ENCODE measurements around the gene SLC35C1. TPM values are rescaled to one million over a fixed set of nuclear protein-coding genes. Genes with fewer than 3 reads are reported as not detected.
"Not testable (repeated sequence)": the region's sequence is repeated elsewhere in the genome, so short reads cannot be mapped to it uniquely, and the experiment has no call there.

Gene SLC35C1
- total and polyA plus RNA-seq, 4 donors, result 6.5 to 11.8 (median 10.5) TPM

DNA sequence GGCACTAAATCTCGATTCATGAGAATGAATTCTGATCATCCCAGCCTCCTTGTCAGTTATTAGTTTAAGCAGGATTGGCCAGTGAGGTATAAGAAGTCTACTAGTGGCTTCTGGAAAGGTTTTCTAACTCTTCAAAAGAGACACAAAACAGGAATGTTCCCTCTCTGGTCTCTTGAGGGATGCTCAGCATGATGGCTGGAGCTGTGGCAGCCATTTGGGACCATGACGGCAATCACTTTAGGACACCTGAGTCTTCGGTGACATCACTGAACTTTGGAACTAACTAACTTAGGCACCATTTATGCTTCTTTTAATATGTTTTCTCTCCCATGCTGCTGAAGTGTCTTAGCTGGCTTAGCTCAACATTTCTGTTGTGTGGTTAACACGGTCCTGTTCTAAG is 22.2 kb downstream of the SLC35C1 start:
- H3K27ac ChIP-seq (ENCODE audit: low read depth in 1 of 2, low read length in 2 of 2), result no peak overlapping the region
- ATAC-seq (ENCODE audit: low FRiP score) (no peak), DNase-seq (no peak)
- H3K27me3 ChIP-seq (ENCODE audit: control insufficient read depth in 1 of 2, insufficient read depth in 2 of 2, low read length in 1 of 2), result no peaks in the 10 kb centered on the region
- H3K4me1 ChIP-seq (ENCODE audit: control insufficient read depth in 1 of 2, insufficient read depth in 2 of 2, low read length in 2 of 2), result no peaks in the 10 kb centered on the region
- WGBS, 2 donors, result 94 to 96% methylated on average over 4 of the region's 4 CpGs
- H3K9me3 ChIP-seq (ENCODE audit: control insufficient read depth, low read length), result peaks cover 2% of the 10 kb centered on the region
- no peak overlapping the region for H3K4me3 ChIP-seq (ENCODE audit: low read length in 2 of 2)
- no peaks in the 10 kb centered on the region for H3K36me3 ChIP-seq (ENCODE audit: control insufficient read depth in 1 of 2, insufficient read depth in 2 of 2, low read length in 1 of 2)
- intact Hi-C loops (cut with DNase I), result no loop called here

DNA sequence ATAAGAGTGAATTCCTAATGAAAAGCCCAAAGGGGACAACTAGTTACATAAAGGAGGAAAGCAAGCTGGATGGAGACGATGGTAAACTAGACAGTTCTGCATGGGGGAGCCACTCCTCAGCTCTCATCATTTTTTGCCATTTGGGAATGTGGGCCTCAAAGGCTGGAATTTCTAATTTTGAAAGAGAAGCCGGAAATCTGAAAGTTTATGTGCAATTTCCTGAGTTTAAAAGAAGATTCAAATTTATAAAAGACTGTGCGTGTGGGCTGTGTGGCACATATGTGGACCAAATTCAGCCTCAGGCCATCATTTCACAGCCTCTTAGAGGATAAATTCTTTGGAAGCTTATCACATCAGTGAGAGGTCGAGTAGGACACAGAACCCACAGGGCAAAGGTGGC is 24.0 kb downstream of the SLC35C1 start:
- no peaks in the 10 kb centered on the region for H3K27me3 ChIP-seq (ENCODE audit: control insufficient read depth in 1 of 2, insufficient read depth in 2 of 2, low read length in 1 of 2)
- intact Hi-C loops (cut with DNase I), result no loop called here
- H3K27ac ChIP-seq (ENCODE audit: low read depth in 1 of 2, low read length in 2 of 2), result no peak overlapping the region
- 80 to 84% methylated on average over 4 of the region's 4 CpGs for WGBS, 2 donors
- peaks cover 2% of the 10 kb centered on the region for H3K9me3 ChIP-seq (ENCODE audit: control insufficient read depth, low read length)
- ATAC-seq (ENCODE audit: low FRiP score) (no peak), DNase-seq (peak in 1 of 2 donors; percentile 5)
- no peaks in the 10 kb centered on the region for H3K36me3 ChIP-seq (ENCODE audit: control insufficient read depth in 1 of 2, insufficient read depth in 2 of 2, low read length in 1 of 2)
- H3K4me1 ChIP-seq (ENCODE audit: control insufficient read depth in 1 of 2, insufficient read depth in 2 of 2, low read length in 2 of 2), result no peaks in the 10 kb centered on the region
- no peak overlapping the region for H3K4me3 ChIP-seq (ENCODE audit: low read length in 2 of 2)

DNA sequence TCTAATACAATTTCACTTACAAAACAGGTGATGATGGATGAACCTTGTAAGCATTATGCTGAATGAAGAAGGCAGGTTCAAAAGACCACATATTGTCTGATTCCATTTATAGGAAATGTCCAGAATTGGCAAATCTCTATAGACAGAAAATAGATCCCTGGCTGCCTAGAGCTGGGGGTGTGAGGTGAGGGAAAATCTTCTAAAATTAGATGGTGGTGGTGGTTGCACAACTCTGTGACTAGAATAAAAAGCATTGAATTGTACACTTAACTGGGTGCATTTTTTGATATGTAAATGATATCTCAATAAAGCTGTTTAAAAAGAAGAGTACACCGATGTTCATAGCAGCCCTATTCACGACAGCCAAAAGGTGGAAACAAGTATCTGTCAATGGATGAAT is 25.6 kb downstream of the SLC35C1 start:
- H3K4me3 ChIP-seq (ENCODE audit: low read length in 2 of 2), result no peak overlapping the region
- intact Hi-C loops (cut with DNase I), result no loop called here
- H3K27me3 ChIP-seq (ENCODE audit: control insufficient read depth in 1 of 2, insufficient read depth in 2 of 2, low read length in 1 of 2), result no peaks in the 10 kb centered on the region
- H3K27ac ChIP-seq (ENCODE audit: low read depth in 1 of 2, low read length in 2 of 2), result no peak overlapping the region
- H3K4me1 ChIP-seq (ENCODE audit: control insufficient read depth in 1 of 2, insufficient read depth in 2 of 2, low read length in 2 of 2), result no peaks in the 10 kb centered on the region
- H3K36me3 ChIP-seq (ENCODE audit: control insufficient read depth in 1 of 2, insufficient read depth in 2 of 2, low read length in 1 of 2), result no peaks in the 10 kb centered on the region
- peaks cover 2% of the 10 kb centered on the region for H3K9me3 ChIP-seq (ENCODE audit: control insufficient read depth, low read length)
- DNase-seq (no peak), ATAC-seq (ENCODE audit: low FRiP score) (no peak)
- 94% methylated on average over 2 of the region's 2 CpGs for WGBS, 2 donors

DNA sequence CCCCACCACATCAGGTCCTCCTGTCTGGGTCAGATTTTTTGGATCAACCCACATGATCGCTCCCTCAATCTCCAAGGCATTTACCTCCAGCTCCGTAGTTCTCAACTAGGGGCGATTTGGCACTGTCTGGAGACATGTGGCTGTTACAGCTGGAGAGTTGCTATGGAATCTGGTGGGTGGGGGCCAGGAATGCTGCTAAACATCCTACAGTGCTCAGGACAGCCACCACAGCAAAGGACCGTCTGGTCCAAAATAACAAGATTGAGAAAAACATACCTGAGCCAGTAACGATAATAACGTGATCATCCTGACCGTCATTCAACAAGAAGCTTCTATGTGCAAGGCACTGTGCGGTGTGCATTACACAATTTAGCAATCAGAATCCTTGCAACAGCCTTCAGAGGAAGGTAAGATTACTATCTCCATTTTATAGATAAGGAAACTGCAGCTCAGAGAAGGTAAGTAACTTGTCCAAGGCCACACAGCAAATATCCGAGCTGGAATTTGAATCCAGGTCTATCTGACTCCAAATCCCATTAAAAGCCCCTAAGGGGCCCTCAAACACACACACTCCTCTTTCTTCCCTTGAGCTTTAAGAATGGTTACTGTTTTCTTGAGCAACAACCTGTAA is 28.0 kb downstream of the SLC35C1 start:
- 77 to 81% methylated on average over 9 of the region's 9 CpGs for WGBS, 2 donors
- ATAC-seq (ENCODE audit: low FRiP score) (no peak), DNase-seq (no peak)
- Histone ChIP-seq H3K36me3 (ENCODE audit: control insufficient read depth in 1 of 2, insufficient read depth in 2 of 2, low read length in 1 of 2) (no peaks in the 10 kb centered on the region), H3K27ac (ENCODE audit: low read depth in 1 of 2, low read length in 2 of 2) (no peak overlapping the region), H3K4me3 (ENCODE audit: low read length in 2 of 2) (no peak overlapping the region), H3K9me3 (ENCODE audit: control insufficient read depth, low read length) (no peaks in the 10 kb centered on the region), H3K4me1 (ENCODE audit: control insufficient read depth in 1 of 2, insufficient read depth in 2 of 2, low read length in 2 of 2) (no peaks in the 10 kb centered on the region), H3K27me3 (ENCODE audit: control insufficient read depth in 1 of 2, insufficient read depth in 2 of 2, low read length in 1 of 2) (no peaks in the 10 kb centered on the region)
- intact Hi-C loops (cut with DNase I), result no loop called here

DNA sequence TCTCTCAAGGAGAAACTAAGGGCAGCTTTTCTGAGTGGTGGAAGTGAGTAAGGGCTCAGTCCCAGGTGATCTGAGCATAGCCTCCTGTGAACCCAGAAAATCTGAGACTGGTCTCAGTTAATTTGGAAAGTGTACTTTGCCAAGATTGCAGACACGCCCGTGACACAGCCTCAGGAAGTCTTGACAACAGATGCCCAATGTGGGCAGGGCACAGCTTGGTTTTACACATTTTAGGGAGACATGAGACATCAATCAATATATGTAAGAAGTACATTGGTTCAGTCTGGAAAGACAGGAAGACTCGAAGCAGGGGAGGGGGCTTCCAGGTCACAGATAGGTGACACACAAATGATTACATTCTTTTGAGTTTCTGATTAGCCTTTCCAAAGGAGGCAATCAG is 28.8 kb downstream of the SLC35C1 start:
- Histone ChIP-seq H3K27me3 (ENCODE audit: control insufficient read depth in 1 of 2, insufficient read depth in 2 of 2, low read length in 1 of 2) (no peaks in the 10 kb centered on the region), H3K4me1 (ENCODE audit: control insufficient read depth in 1 of 2, insufficient read depth in 2 of 2, low read length in 2 of 2) (no peaks in the 10 kb centered on the region), H3K9me3 (ENCODE audit: control insufficient read depth, low read length) (no peaks in the 10 kb centered on the region), H3K36me3 (ENCODE audit: control insufficient read depth in 1 of 2, insufficient read depth in 2 of 2, low read length in 1 of 2) (no peaks in the 10 kb centered on the region), H3K4me3 (ENCODE audit: low read length in 2 of 2) (no peak overlapping the region), H3K27ac (ENCODE audit: low read depth in 1 of 2, low read length in 2 of 2) (no peak overlapping the region)
- 82 to 89% methylated on average over 3 of the region's 3 CpGs for WGBS, 2 donors
- intact Hi-C loops (cut with DNase I), result no loop called here
- DNase-seq (no peak), ATAC-seq (ENCODE audit: low FRiP score) (no peak)

DNA sequence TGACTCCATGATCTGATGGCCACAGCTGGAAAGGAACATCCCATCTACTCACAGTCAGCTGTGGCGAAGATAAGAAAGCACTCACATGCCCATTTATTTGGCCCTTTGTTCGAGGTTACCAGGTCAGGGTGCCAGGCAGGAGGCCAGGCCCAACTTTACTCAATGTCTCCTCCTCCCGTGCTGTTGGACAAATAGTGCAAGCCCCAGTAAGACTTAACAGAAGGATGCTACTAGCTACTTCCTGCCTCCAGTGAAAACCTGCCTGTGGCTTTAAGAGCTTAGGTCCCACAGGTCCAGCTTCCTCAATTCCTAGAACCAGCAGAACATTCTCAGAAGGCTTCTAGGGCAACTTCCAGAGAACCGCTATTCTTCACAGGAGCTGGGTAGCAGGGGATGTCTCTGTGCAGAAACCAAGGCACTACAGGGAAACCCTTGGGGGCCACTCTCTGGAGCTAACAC is 29.4 kb downstream of the SLC35C1 start:
- intact Hi-C loops (cut with DNase I), result no loop called here
- Histone ChIP-seq H3K27me3 (ENCODE audit: control insufficient read depth in 1 of 2, insufficient read depth in 2 of 2, low read length in 1 of 2) (no peaks in the 10 kb centered on the region), H3K27ac (ENCODE audit: low read depth in 1 of 2, low read length in 2 of 2) (no peak overlapping the region), H3K4me3 (ENCODE audit: low read length in 2 of 2) (no peak overlapping the region), H3K36me3 (ENCODE audit: control insufficient read depth in 1 of 2, insufficient read depth in 2 of 2, low read length in 1 of 2) (no peaks in the 10 kb centered on the region), H3K4me1 (ENCODE audit: control insufficient read depth in 1 of 2, insufficient read depth in 2 of 2, low read length in 2 of 2) (no peaks in the 10 kb centered on the region), H3K9me3 (ENCODE audit: control insufficient read depth, low read length) (no peaks in the 10 kb centered on the region)
- ATAC-seq (ENCODE audit: low FRiP score) (peak; percentile 46), DNase-seq (no peak)
- 56 to 63% methylated on average over 4 of the region's 4 CpGs for WGBS, 2 donors

DNA sequence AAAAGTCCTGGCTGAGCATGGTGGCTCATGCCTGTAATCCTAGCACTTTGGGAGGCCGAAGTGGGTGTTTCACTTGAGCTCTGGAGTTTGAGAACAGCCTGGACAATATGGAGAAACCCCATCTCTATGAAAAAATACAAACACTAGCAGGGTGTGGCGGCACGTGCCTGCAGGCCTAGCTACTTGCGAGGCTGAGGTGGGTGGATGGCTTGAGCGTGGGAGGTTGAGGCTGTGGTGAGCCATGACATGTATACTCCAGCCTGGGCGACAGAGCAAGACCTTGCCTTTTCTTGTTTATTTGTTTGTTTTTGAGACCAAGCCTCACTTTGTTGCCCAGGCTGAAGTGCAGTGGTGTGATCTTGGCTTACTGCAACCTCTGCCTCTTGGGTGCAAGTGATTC is 34.3 kb downstream of the SLC35C1 start:
- Histone ChIP-seq H3K27me3 (ENCODE audit: control insufficient read depth in 1 of 2, insufficient read depth in 2 of 2, low read length in 1 of 2) (no peaks in the 10 kb centered on the region), H3K9me3 (ENCODE audit: control insufficient read depth, low read length) (no peaks in the 10 kb centered on the region), H3K4me3 (ENCODE audit: low read length in 2 of 2) (no peak overlapping the region), H3K4me1 (ENCODE audit: control insufficient read depth in 1 of 2, insufficient read depth in 2 of 2, low read length in 2 of 2) (no peaks in the 10 kb centered on the region), H3K27ac (ENCODE audit: low read depth in 1 of 2, low read length in 2 of 2) (no peak overlapping the region), H3K36me3 (ENCODE audit: control insufficient read depth in 1 of 2, insufficient read depth in 2 of 2, low read length in 1 of 2) (no peaks in the 10 kb centered on the region)
- ATAC-seq (ENCODE audit: low FRiP score) (no peak), DNase-seq (no peak)
- WGBS, 2 donors, result 93 to 96% methylated on average over 6 of the region's 6 CpGs
- intact Hi-C loops (cut with DNase I), result no loop called here

DNA sequence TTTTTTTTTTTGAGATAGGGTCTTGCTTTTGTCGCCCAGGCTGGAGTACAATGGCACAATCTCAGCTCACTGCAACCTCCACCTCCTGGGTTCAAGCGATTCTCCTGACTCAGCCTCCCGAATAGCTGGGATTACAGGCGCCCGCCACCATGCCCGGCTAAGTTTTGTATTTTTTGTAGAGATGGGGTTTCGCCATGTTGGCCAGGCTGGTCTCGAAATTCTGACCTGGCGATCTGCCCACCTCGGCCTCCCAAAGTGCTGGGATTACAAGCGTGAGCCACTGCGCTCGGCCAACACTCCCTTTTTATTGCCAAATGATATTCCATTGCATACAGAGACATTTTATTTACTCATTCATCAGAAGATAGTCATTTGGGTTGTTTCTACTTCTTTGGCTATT is 35.3 kb downstream of the SLC35C1 start:
- H3K4me1 ChIP-seq (ENCODE audit: control insufficient read depth in 1 of 2, insufficient read depth in 2 of 2, low read length in 2 of 2); H3K9me3 ChIP-seq (ENCODE audit: control insufficient read depth, low read length); ATAC-seq (ENCODE audit: low FRiP score); H3K27me3 ChIP-seq (ENCODE audit: control insufficient read depth in 1 of 2, insufficient read depth in 2 of 2, low read length in 1 of 2); H3K36me3 ChIP-seq (ENCODE audit: control insufficient read depth in 1 of 2, insufficient read depth in 2 of 2, low read length in 1 of 2); H3K4me3 ChIP-seq (ENCODE audit: low read length in 2 of 2); intact Hi-C loops (cut with DNase I); H3K27ac ChIP-seq (ENCODE audit: low read depth in 1 of 2, low read length in 2 of 2); DNase-seq: not testable (repeated sequence)
- WGBS, 2 donors, result 87% methylated on average over 13 of the region's 13 CpGs

DNA sequence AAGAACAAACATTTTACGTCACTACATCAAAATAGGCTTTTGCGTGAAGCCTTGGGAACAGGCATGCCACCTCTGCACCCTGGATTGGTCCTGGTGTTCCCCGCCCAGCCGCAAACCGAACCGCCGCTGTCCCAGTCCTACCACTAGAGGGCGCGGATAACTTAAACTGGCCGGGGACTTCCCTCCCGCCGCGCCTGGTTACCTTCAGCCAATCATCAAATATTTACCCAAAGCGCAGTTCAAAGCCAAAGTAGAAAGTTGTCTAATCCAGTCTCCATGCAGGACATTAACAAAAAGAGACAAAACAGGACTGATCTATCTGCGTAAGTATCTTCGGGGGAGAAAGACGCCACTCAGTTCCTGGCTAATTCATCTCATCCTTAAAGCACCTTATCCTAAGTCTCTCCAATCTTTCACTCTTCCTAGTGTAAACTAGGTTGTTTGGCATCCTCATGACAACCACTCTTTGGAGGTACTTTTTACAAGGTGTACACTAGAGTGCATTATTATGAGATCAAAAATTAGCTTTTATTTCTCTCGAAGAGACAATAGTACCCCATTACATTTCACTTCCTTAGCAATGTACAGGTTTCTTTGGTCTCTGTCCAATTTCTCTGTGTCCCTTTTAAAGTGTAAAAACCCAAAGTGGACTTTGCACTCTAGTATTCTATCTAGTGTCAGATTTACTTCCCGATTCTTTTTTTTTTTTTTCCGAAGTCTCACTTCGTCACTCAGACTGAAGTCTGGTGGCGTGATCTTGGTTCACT is 38.4 kb downstream of the SLC35C1 start:
- Histone ChIP-seq H3K27ac (ENCODE audit: low read depth in 1 of 2, low read length in 2 of 2) (peak overlapping the region in 1 of 2 donors; percentile 20), H3K9me3 (ENCODE audit: control insufficient read depth, low read length) (no peaks in the 10 kb centered on the region), H3K4me3 (ENCODE audit: low read length in 2 of 2) (no peak overlapping the region), H3K27me3 (ENCODE audit: control insufficient read depth in 1 of 2, insufficient read depth in 2 of 2, low read length in 1 of 2) (no peaks in the 10 kb centered on the region), H3K36me3 (ENCODE audit: control insufficient read depth in 1 of 2, insufficient read depth in 2 of 2, low read length in 1 of 2) (no peaks in the 10 kb centered on the region), H3K4me1 (ENCODE audit: control insufficient read depth in 1 of 2, insufficient read depth in 2 of 2, low read length in 2 of 2) (no peaks in the 10 kb centered on the region)
- intact Hi-C loops (cut with DNase I), result no loop called here
- 18% methylated on average over 22 of the region's 22 CpGs for WGBS, 2 donors
- ATAC-seq (ENCODE audit: low FRiP score) (peak; percentile 63), DNase-seq (peak; percentile 91 to 96)
